GM19463 (cell line): ENCODE data around the gene KRTAP12-4.
"Not testable (repeated sequence)": the region's sequence is repeated elsewhere in the genome, so short reads cannot be mapped to it uniquely, and the experiment has no call there.

Source experiments
- ATAC-seq: cut with Tn5 transposase; IDR thresholded peaks from one replicate; pipeline ENCODE4 v1.9.1; 2021; ENCODE audit warnings: mild to moderate bottlenecking, moderate library complexity; ENCODE audit not compliant: unreplicated experiment

Gene KRTAP12-4

DNA sequence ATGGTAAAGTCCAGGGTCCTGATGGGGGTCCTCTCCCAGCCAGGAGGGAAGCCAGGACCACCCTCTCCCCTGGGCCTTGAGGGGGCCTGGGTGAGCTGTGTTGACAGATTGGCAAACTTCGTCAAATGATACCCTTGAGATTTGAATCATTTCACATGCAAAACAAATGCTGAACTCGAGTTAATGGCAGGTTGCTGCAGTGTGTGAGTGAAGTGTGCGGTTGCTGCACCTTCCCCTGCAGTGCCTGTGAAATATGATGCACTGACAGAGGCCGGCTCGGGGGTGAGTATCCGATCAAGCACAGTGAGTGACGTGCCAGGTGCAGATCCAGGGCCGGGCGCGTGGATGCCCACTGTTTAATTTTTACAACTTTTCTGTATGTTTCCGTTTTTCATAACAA lies 33.2 kb upstream of the KRTAP12-4 start:
- no peak for ATAC-seq

DNA sequence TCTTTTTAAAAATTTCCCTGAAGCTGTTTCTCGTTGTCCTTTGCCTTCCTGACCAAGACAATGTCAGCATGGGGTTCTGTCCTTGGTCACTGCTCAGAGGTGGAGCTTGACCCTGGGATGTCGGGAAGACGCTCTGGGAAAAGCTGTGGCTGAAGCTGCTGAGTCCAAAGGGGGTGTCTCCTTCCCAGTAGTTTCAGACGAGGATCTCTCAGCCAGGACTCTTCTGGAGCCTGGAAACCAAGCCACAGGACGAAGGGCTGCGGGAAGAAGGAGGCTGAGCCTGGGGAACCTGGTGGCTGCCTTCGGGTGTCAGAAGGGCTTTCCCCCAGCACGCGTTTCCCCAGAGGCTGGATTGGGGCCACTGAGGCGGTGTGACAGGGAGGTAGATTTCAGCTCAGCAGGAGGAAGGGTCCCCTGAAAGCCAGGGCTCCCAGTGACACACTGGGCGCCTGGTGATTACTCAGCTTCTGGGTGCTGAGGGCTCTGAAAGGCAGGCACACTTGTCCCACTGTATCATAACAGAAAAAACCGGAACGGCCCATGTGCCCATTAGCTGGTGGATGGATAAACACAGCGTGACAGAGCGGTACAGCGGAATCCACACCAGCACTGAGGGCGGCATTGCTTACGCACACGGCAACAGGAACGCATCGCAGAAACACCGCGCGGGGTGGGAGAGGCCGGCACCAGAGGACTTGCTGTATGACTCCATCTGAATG lies 32.5 kb upstream of the KRTAP12-4 start:
- no peak for ATAC-seq

DNA sequence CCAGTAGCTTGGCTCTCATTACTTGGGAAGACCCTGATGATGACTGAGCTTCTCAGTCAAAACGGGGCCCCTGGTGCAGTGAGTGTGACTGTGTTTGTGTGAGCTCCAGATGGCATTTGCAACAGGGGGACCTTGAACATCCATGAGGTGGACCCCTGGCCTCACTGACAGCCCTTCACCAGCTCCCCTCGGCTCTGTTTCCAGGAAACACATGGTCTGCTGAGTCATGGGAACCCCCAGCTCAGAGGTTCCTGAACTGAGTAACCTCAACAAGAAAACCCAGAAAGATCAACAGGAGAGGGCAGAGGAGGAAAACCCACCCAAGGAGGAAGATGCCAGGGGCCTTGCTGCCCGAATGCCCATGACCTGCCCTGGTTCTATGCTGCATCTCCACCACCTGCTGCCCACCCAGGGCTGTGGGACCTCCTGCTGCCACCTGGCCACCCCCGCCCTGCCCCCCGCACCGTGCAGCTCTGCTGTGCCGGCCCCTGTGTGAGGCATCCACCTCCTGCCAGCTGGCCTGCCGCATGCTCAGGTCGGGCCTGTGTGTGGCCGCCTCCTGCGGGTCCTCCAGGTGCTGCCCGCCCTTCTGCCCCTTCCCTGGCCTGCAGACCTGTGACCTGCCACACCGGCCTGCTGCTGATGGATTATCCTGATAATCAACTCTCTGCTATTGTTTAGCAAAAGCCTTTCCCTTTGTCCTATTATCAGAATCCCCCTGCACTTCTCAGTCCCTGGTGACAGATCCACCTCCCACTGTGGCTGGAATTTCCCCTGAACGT lies 31.7 kb upstream of the KRTAP12-4 start:
- no peak for ATAC-seq

DNA sequence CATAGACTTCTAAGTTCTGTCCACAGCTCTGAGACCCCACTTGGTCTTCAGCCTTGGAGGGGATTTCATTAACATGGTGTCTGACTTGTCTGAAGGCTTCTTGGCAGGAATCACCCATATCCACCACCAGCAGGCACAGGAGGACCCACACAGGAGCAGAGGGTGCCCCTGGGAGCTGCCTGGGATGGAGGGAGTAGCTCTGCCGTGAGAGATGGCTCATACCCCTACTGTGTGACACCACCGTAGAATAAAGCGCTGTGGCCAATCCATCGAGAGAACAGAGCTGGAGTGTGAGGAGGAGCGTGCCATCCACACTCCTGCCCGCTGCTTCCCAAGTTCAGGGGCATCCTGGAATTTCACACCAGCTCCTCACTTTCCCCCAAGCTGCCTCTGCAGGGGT lies 30.6 kb upstream of the KRTAP12-4 start:
- not testable (repeated sequence) for ATAC-seq

DNA sequence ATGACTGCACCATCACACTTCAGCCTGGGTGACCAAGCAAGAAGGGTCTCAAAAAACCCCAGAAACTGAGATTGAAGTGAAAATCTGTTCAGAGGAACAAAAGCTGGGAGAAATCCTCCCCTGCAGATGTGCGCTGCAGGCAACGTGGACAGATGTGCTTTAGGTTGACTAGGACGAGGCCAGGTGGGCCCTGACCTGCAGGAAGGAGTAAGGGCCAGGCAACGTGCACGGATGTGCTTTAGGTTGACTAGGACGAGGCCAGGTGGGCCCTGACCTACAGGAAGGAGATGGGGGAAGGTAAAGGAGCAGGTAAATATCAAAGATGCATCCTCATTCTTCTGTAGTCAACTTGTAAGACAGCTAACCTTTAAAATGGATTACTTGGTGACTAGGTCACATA lies 30.0 kb upstream of the KRTAP12-4 start:
- no peak for ATAC-seq

DNA sequence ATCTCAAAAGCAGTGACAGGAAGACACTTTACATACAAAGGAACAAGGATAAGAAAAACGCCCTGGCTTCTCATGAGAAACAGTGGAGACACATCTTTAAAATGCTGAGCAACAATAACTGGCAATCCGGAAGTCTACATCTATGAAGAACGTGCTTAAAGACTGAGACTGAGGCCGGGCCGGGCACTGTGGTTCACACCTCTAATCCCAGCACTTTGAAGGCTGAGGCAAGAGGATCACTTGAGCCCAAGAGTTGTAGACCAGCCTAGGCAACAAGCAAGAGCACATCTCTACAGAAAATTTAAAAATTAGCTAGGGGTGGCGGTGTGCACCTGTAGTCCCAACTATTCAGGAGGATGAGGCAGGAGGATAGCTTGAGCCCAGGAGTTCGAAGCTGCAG lies 29.6 kb upstream of the KRTAP12-4 start:
- ATAC-seq: no peak

DNA sequence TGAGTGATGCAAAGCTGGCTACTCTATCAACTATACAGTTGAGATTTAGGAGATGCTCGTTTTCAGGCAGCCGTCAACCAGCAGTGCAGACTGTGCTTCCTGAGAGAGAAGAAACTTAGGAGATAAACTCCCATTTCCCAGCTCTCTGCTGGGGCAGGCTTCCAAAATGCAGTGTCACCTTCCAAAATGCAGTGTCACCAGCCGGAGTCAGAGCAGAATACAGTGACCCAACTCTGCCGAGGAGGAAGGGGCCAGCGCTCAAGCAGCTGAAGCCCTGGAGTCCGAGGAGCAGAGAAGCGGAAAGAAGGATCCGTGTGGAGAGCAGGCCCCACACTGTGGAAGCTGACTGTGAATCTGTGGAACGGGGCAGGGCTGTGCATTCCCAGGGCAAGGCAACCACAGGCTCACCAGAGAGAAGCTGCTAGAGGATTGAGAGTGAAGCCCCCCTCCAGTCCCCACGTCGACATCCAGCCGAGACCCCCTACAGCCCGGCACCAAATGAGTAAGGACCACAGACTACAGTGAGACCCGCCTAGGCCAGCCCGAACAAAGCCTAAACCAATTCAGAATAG lies 28.2 kb upstream of the KRTAP12-4 start:
- no peak for ATAC-seq

DNA sequence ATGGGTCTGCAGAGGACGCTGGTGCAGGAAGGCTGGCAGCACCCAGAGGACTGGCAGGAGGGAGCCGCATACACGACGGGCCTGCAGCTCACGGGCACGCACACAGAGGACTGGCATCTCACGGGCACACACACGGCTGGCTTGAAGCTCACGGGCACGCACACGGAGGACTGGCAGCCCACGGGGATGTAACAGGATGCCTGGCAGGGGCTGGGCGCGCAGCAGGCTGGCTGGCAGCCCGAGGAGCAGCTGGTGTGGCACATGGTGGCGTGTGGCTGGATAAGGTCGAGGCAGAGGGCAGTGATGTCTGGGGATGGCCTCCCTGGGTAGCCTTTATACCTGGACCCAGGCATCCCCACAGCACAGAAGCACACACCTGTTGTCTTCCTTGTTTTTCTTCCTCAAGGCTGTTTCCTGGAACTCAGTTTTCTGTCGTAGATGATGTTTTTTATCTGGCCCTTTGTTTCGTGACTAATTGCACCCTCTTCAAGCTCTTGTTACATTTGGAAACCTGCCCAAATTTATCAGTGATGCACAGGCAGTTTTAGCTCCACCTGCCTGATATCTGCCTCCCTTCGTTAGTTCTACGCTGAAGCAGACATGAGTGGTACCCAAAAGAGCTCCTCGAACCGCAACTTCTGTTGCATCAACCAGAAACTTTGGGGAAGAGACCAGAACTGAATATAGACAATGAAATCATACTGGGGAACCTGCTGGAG lies 27.6 kb upstream of the KRTAP12-4 start, which contains the start of gene KRTAP12-1:
KRTAP12-1 (minus strand) TSS at position 303 of the 719 bp plus-strand sequence; CDS start at position 263, 40 bp downstream.
- ATAC-seq: no peak

DNA sequence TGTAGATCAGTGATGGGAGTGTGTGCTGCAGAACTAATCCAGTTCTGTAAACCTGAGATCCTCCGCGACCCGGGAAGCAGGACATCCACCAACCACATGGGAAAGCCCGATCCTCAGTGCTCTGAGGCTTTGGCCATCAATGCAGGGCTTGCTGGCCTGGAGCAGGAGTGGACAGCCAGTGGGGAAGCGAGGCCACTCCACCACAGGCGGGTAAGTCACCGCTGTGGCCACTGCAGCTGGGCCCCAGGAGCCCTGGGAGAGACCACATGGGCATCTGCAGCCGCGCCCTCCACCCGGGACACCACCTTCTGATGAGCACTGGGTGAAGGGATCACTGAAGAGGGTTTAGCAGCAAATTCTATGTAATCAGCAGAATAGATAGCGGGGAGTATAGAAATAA lies 26.7 kb upstream of the KRTAP12-4 start:
- no peak for ATAC-seq

DNA sequence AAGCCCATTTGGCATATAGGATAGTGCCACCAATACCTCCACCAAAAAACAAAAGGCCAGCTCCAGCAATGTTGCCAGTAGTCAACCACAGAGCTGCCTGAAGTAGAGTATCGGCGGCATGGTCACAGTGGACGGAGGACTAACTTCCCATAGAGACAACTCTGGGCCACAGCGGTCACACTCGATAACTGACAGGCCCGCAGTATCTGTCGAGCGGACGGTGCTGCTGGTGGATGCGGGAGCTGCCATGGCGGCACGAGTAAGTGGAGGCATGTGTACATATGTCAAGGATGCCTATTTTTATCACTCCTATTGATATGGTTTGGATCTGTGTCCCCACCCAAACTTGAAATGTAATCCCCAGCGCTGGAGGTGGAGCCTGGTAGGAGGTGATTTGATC lies 23.4 kb upstream of the KRTAP12-4 start:
- ATAC-seq: no peak

DNA sequence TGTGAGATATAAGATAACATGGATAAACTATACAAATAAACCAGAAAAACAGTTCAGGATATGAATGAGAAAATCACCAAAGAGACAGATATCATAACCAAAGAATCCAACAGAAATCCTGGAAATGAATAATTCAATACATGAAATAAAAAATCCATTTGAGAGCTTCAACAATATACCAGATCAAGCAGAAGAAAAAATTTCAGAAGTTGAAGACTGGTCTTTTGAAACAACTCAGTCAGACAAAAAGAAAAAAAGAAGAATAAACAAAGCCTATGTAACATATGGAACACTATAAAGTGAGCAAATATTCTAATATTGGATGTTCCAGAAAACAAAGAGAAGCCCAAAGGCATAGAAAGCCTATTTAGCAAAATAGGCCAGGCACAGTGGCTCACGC lies 17.5 kb upstream of the KRTAP12-4 start:
- no peak for ATAC-seq

DNA sequence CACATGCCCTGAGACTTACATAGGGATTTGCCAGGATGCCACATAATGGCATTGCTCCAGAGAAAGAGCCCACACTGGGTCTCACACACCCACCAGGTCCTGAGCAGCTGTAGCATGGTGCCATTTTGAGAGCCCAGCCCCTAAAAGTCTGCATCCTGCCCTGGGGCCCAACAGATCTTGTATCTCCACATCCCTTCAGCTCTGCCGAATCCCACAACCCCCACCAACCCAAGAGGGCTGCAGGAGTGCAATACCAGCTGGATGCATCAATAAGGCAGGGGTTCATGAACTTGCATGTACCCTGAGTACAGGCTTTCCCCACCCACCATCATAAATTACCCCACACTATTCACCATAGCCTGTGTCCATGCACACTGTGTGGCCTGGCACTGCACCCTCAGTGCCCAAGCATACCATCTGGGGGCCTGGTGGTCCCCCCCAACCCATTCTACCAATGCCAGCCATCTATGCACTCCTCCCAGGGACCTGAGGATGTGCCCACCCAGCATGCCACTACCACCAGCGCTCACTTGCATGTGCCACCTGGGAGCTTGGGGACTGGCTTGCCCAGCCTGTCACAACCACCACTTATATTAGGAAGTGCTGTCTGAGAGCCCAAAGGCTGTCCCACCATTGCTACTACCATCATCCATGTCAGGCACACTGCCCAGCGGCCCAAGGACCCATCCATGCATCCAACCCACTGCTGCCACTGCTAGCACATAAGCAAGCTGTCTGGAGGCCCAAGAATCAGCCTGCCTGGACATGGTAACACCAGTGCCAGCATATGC lies 16.4 kb upstream of the KRTAP12-4 start:
- no peak for ATAC-seq

DNA sequence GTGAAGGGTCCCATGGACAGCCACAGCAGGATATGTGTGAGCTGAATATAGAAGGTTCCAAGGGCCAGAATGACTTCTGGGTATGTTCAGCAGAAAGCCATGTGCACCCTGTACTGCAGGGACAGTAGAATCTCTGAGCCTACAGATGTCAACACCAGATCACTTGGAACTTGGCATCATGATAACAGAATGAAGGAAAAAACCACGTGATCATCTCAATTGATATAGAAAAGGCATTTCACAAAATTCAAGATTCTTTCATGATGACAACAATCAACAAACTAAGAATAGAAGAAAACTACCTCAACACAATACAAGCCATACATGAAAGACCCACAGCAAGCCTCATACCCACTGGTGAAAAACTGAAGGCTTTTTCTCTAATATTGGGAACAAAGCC lies 13.2 kb upstream of the KRTAP12-4 start:
- no peak for ATAC-seq

DNA sequence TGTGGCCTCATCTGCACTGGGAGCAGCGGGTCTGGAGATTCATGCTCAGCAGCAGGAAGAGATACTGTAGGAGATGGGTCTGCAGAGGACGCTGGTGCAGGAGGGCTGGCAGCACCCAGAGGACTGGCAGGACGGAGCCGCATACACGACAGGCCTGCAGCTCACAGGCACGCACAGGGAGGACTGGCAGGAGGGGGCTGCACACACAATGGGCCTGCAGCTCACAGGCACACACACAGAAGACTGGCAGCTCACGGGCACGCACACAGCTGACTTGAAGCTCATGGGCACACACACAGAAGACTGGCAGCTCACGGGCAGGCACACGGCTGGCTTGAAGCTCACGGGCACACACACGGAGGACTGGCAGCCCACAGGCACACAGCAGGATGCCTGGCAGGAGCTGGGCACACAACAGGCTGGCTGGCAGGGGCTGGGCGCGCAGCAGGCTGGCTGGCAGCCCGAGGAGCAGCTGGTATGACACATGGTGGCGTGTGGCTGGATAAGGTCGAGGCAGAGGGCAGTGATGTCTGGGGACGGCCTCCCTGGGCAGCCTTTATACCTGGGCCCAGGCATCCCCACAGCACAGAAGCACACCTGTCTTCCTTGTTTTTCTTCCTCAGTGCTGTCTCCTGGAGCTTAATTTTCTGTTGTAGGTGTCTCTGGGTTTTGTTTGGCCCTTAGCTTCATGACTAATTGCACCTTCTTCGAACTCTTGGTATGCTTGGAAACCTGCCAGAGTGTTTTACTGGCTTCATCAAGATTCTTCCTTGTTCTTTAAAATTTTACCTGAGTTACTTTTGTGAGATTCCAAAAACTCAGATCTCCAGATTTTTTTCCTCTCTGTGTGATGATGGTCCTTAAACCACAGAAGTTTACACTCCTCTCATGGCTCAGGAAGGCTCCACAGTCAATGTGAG lies 12.2 kb upstream of the KRTAP12-4 start, which contains the start of gene KRTAP12-2:
KRTAP12-2 (minus strand) TSS at position 527 of the 920 bp plus-strand sequence; CDS start at position 486, 41 bp downstream.
- no peak for ATAC-seq

DNA sequence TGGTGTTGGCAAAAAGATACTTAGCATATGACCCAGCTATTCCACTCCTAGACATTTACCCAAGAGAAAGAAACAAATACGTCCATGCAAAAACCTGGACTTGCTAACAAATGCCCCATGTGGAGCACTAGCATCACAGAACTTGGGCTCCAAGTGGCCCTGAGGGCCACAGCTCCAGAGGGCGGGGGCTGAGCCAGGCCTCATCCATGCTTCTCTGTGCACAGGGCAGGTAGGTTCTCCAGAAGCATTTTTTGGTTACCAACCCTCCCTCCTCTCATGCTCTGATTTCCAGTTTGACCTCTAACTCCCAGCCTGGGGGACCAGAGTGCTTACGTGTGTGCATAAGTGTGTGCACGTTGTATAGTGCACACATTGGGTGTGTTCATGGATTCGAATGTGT lies 10.2 kb upstream of the KRTAP12-4 start:
- no peak for ATAC-seq

DNA sequence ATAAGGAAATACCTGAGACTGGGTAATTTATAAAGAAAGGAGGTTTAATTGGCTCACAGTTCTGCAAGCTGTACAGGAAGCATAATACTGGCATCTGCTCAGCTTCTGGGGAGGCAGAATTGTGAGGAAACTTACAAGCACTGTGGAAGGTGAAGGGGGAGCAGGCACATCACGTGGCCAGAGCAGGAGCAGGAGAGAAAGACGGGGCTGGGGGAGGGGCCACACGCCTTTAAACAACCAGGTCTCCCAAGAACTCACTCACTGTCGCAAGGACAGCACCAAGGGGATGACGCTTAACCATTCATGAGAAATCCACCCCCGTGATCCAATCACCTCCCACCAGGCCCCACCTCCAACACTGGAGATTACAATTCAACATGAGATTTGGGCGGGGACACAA lies 7.1 kb upstream of the KRTAP12-4 start:
- not testable (repeated sequence) for ATAC-seq

DNA sequence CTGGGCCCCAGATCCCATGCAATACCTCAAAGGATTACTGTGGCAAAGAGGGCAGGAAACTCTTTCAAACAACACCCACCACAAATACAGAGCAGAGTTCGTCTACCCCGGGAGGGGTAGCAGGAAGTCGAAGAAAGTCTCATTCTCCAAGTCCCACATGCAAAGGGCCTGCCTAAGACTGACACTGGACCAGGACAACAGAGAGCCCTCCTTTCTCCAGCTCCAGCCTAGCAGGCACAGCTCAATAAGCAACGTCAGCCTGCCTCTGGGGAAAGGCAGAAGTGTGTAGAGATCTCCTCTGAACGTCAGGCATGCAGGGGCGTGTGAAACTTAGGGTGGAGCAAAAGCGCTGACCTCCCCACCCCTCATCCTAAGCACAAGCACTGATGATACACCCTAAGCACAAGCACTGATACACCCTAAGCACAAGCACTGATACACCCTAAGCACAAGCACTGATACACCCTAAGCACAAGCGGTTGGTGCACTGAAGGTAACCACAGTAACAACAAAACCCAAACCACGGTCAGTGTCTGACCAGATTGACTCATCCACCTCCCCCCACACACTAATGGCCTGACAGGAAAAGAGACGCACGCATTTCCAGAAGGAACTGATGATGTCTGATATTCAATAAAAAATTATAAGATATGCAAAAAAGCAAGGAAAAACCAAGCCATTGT lies 4.6 kb upstream of the KRTAP12-4 start:
- ATAC-seq: no peak

DNA sequence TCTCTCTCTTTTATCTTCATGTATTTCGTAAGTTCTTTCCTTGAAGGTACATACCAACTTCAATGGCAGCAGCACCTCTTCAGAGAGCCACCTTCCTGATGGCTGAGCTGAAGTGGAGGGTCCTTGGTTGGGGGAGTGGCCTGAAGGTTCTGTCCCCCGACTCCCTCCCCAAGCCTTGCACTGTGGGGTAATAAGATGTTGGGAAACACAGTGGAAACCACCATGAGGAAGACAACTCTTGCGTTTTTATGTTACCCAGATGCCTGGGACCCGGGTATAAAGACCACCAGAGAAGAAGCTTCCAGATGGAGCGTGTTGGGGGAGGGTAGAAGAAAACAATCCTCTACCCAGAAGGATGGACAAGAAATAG lies 4.1 kb upstream of the KRTAP12-4 start:
- no peak for ATAC-seq
